T-helper 1 cell (primary cell): Measurements from ENCODE around the gene CDC42SE2.
A peak's percentile ranks its signal among the peaks of the same experiment; 100 is the strongest.
"Not testable (repeated sequence)": the region's sequence is repeated elsewhere in the genome, so short reads cannot be mapped to it uniquely, and the experiment has no call there.

Experiments used
- DNase-seq, 5 donors: peaks; one replicate each; pipeline ENCODE4 v3.0.0-alpha.2; 2012 to 2020

CDC42SE2 gene

GRCh38 chr5:131277875-131278740 is 14.3 kb downstream of the CDC42SE2 start:
- DNase-seq = peak in 1 of 5 donors; percentile 48

GRCh38 chr5:131278741-131279124 is 14.9 kb downstream of the CDC42SE2 start:
- not testable (repeated sequence) for DNase-seq

GRCh38 chr5:131279204-131279603 is 15.4 kb downstream of the CDC42SE2 start:
- no peak for DNase-seq

- DNase-seq = no peak
Measured at GRCh38 chr5:131280417-131280816, 16.6 kb downstream of the CDC42SE2 start.

GRCh38 chr5:131281133-131281867 is 17.4 kb downstream of the CDC42SE2 start:
- DNase-seq = peak in 1 of 5 donors; percentile 91

- DNase-seq = no peak
Measured at GRCh38 chr5:131281868-131282234, 18.0 kb downstream of the CDC42SE2 start.

GRCh38 chr5:131282235-131282634 is 18.4 kb downstream of the CDC42SE2 start:
- DNase-seq = no peak

GRCh38 chr5:131285703-131286399 is 22.0 kb downstream of the CDC42SE2 start:
- DNase-seq = peak in 1 of 5 donors; percentile 33

GRCh38 chr5:131286400-131286715 is 22.5 kb downstream of the CDC42SE2 start:
- DNase-seq = no peak

- DNase-seq = no peak
Measured at GRCh38 chr5:131288328-131288727, 24.5 kb downstream of the CDC42SE2 start.

GRCh38 chr5:131289738-131290137 is 25.9 kb downstream of the CDC42SE2 start:
- peak in 1 of 5 donors; percentile 67 for DNase-seq

GRCh38 chr5:131296213-131296672 is 32.4 kb downstream of the CDC42SE2 start:
- peak in 1 of 5 donors; percentile 20 for DNase-seq

GRCh38 chr5:131297886-131298285 is 34.0 kb downstream of the CDC42SE2 start:
- no peak for DNase-seq

- no peak for DNase-seq
Measured at GRCh38 chr5:131299465-131299864, 35.6 kb downstream of the CDC42SE2 start.

GRCh38 chr5:131302506-131302905 is 38.7 kb downstream of the CDC42SE2 start:
- DNase-seq = no peak

- no peak for DNase-seq
Measured at GRCh38 chr5:131303537-131303936, 39.7 kb downstream of the CDC42SE2 start.

GRCh38 chr5:131304414-131304813 is 40.6 kb downstream of the CDC42SE2 start:
- no peak for DNase-seq

GRCh38 chr5:131305138-131305689 is 41.4 kb downstream of the CDC42SE2 start:
- no peak for DNase-seq

- no peak for DNase-seq
Measured at GRCh38 chr5:131305906-131306305, 42.1 kb downstream of the CDC42SE2 start.

GRCh38 chr5:131312235-131312772 is 48.5 kb downstream of the CDC42SE2 start:
- DNase-seq = peak in 3 of 5 donors; percentile 18 to 45 (median 22)

- no peak for DNase-seq
Measured at GRCh38 chr5:131316026-131316425, 52.2 kb downstream of the CDC42SE2 start.

- DNase-seq = no peak
Measured at GRCh38 chr5:131316822-131317221, 53.0 kb downstream of the CDC42SE2 start.

GRCh38 chr5:131318455-131318854 is 54.6 kb downstream of the CDC42SE2 start:
- DNase-seq = no peak
